Measurements from ENCODE around the gene ACTN4.

- TF ChIP-seq CTCF (conservative IDR thresholded peaks at IDR 0.05; ENCODE audit: low read length) (no peak), EZH2phosphoT487 (IDR thresholded peaks at IDR 0.05; ENCODE audit: borderline replicate concordance, low read depth, low read length) (no peak)
Measured at GRCh38 chr19:38704488-38705026, 57.1 kb downstream of the ACTN4 start.
